HEK293T (cell line): Measurements from ENCODE around the gene PTPRE.

Experiments used
- CTCF ChIA-PET: fragments of 350-600 bp; formaldehyde crosslinking; extraction: SDS; loops from one replicate; lab custom pipeline; 2021; ENCODE audit warnings: antibody characterized with exemption, inconsistent platforms; lab: Yijun Ruan, JAX
- POLR2A ChIA-PET: fragments of 350-600 bp; formaldehyde crosslinking; extraction: SDS; loops from one replicate; lab custom pipeline; 2020; ENCODE audit warnings: antibody characterized with exemption, inconsistent platforms; lab: Yijun Ruan, JAX
- DNase-seq: peaks from one replicate; pipeline ENCODE4 v3.0.0; 2012; ENCODE audit warnings: mixed read lengths; ENCODE audit errors: extremely low spot score
- ARNT ChIP-seq: fragments of 450-650 bp; IDR thresholded peaks from 2 replicates; pipeline ENCODE4 v1.6.1; 2017; ENCODE audit warnings: mild to moderate bottlenecking
- BHLHE40 ChIP-seq: fragments of 450-650 bp; IDR thresholded peaks from 2 replicates; pipeline ENCODE4 v1.6.1; 2016; ENCODE audit warnings: mild to moderate bottlenecking, moderate library complexity, borderline replicate concordance
- CTBP1 ChIP-seq: fragments of 450-650 bp; IDR thresholded peaks from 2 replicates; pipeline ENCODE4 v1.6.1; 2016; ENCODE audit warnings: borderline replicate concordance
- ELF4 ChIP-seq: fragments of 450-650 bp; IDR thresholded peaks from 2 replicates; pipeline ENCODE4 v1.6.1; 2017; ENCODE audit warnings: antibody characterized with exemption
- FOXA1 ChIP-seq: fragments of 450-650 bp; IDR thresholded peaks from 2 replicates; pipeline ENCODE4 v1.6.1; 2016; ENCODE audit warnings: mild to moderate bottlenecking
- FOXK2 ChIP-seq: fragments of 450-650 bp; IDR thresholded peaks from 2 replicates; pipeline ENCODE4 v1.6.1; 2016; ENCODE audit warnings: mild to moderate bottlenecking
- FOXM1 ChIP-seq: fragments of 450-650 bp; IDR thresholded peaks from 2 replicates; pipeline ENCODE4 v1.6.1; 2017; ENCODE audit warnings: mild to moderate bottlenecking, borderline replicate concordance
- HDGF ChIP-seq: fragments of 450-650 bp; IDR thresholded peaks from 2 replicates; pipeline ENCODE4 v1.6.1; 2017; ENCODE audit warnings: antibody characterized with exemption, borderline replicate concordance
- L3MBTL2 ChIP-seq: fragments of 450-650 bp; conservative IDR thresholded peaks from 2 replicates; pipeline ENCODE4 v1.6.1; 2016; ENCODE audit warnings: mild to moderate bottlenecking
- LEF1 ChIP-seq: fragments of 450-650 bp; IDR thresholded peaks from 2 replicates; pipeline ENCODE4 v1.6.1; 2017; ENCODE audit warnings: mild to moderate bottlenecking, borderline replicate concordance
- NFRKB ChIP-seq: fragments of 450-650 bp; IDR thresholded peaks from 2 replicates; pipeline ENCODE4 v1.6.1; 2016; ENCODE audit warnings: mild to moderate bottlenecking, moderate library complexity
- PKNOX1 ChIP-seq: fragments of 450-650 bp; IDR thresholded peaks from 2 replicates; pipeline ENCODE4 v1.6.1; 2016
- SP1 ChIP-seq: fragments of 450-650 bp; IDR thresholded peaks from 2 replicates; pipeline ENCODE4 v1.6.1; 2017
- SUZ12 ChIP-seq: fragments of 450-650 bp; IDR thresholded peaks from 2 replicates; pipeline ENCODE4 v1.6.1; 2016; ENCODE audit warnings: mild to moderate bottlenecking
- TARDBP ChIP-seq: fragments of 450-650 bp; IDR thresholded peaks from 2 replicates; pipeline ENCODE4 v1.6.1; 2016
- ZNF384 ChIP-seq: fragments of 450-650 bp; IDR thresholded peaks from 2 replicates; pipeline ENCODE4 v1.6.1; 2016

The PTPRE gene

GRCh38 chr10:128003521-128003920 lies 96.6 kb downstream of the PTPRE start:
- no peak for TF ChIP-seq FOXA1
- no peak for TF ChIP-seq ARNT
- no peak for TF ChIP-seq CTBP1
- no peak for TF ChIP-seq FOXM1
- TF ChIP-seq LEF1, result no peak
- no peak for TF ChIP-seq HDGF
- TF ChIP-seq FOXK2, result no peak
- TF ChIP-seq BHLHE40, result no peak
- no peak for TF ChIP-seq SUZ12
- no peak for TF ChIP-seq L3MBTL2
- TF ChIP-seq TARDBP, result no peak
- no peak for TF ChIP-seq PKNOX1
- no peak for TF ChIP-seq ELF4
- no peak for TF ChIP-seq SP1
- TF ChIP-seq NFRKB, result no peak
- TF ChIP-seq ZNF384, result no peak
- POLR2A ChIA-PET, result no interaction called here
- CTCF ChIA-PET, result no interaction called here
- no peak for DNase-seq

- CTCF ChIA-PET, result no interaction called here
These were observed 99.0 kb downstream of the PTPRE start for GRCh38 chr10:128005858-128006257.

GRCh38 chr10:128007056-128007455 lies 100.2 kb downstream of the PTPRE start:
- CTCF ChIA-PET, result no interaction called here
- POLR2A ChIA-PET, result no interaction called here
- TF ChIP-seq ZNF384, result no peak
- no peak for TF ChIP-seq BHLHE40
- TF ChIP-seq SUZ12, result no peak
- no peak for TF ChIP-seq FOXA1
- no peak for TF ChIP-seq PKNOX1
- no peak for TF ChIP-seq FOXK2
- no peak for TF ChIP-seq CTBP1
- no peak for DNase-seq

More at GRCh38 chr10:128005858-128006257, 99.0 kb downstream of the PTPRE start:
- DNase-seq, result no peak
- POLR2A ChIA-PET, result no interaction called here
- TF ChIP-seq HDGF (no peak), PKNOX1 (no peak), FOXK2 (no peak), CTBP1 (no peak), FOXM1 (no peak)

GRCh38 chr10:128007971-128008370 lies 101.1 kb downstream of the PTPRE start:
- TF ChIP-seq L3MBTL2 (no peak), FOXA1 (no peak), CTBP1 (no peak)
- POLR2A ChIA-PET, result no interaction called here
- DNase-seq, result no peak
- CTCF ChIA-PET, result interaction anchor here (0.6 kb wide), 1 partner anchor 367 kb away, joined by 3 read pairs; no protein-coding TSS in a partner anchor

GRCh38 chr10:128008521-128009250 lies 101.8 kb downstream of the PTPRE start:
- ChIA-PET POLR2A (no interaction called here), CTCF (interaction anchor here (0.7 to 0.9 kb wide), 3 partner anchors 60 to 103 kb away, joined by 3 to 5 read pairs (median 3); partner anchors contain the start of gene PTPRE)
- TF ChIP-seq FOXA1 (no peak), NFRKB (no peak), ZNF384 (no peak), BHLHE40 (no peak)
- no peak for DNase-seq

- no peak for TF ChIP-seq ELF4
- TF ChIP-seq BHLHE40, result no peak
- TF ChIP-seq LEF1, result no peak
- TF ChIP-seq CTBP1, result no peak
- TF ChIP-seq HDGF, result no peak
- TF ChIP-seq ARNT, result no peak
- no peak for TF ChIP-seq TARDBP
- no peak for TF ChIP-seq ZNF384
- no peak for TF ChIP-seq SP1
- TF ChIP-seq FOXK2, result no peak
- TF ChIP-seq FOXA1, result no peak
- TF ChIP-seq L3MBTL2, result no peak
- TF ChIP-seq SUZ12, result no peak
- no peak for TF ChIP-seq NFRKB
- no peak for TF ChIP-seq PKNOX1
- TF ChIP-seq FOXM1, result no peak
- no peak for DNase-seq
- CTCF ChIA-PET, result interaction anchor here (0.7 to 0.9 kb wide), 3 partner anchors 60 to 104 kb away, joined by 3 to 5 read pairs (median 3); partner anchors contain the start of gene PTPRE
- POLR2A ChIA-PET, result no interaction called here
These were observed 102.6 kb downstream of the PTPRE start for GRCh38 chr10:128009372-128010126.
